GM19238 (cell line): ENCODE results near the gene KCNQ4.
A peak's percentile ranks its signal among the peaks of the same experiment; 100 is the strongest.

Experiments
- DNase-seq: peaks from one replicate; pipeline ENCODE4 v3.0.0; 2011; ENCODE audit warnings: low spot score; ENCODE audit not compliant: insufficient read length

Gene KCNQ4

DNA sequence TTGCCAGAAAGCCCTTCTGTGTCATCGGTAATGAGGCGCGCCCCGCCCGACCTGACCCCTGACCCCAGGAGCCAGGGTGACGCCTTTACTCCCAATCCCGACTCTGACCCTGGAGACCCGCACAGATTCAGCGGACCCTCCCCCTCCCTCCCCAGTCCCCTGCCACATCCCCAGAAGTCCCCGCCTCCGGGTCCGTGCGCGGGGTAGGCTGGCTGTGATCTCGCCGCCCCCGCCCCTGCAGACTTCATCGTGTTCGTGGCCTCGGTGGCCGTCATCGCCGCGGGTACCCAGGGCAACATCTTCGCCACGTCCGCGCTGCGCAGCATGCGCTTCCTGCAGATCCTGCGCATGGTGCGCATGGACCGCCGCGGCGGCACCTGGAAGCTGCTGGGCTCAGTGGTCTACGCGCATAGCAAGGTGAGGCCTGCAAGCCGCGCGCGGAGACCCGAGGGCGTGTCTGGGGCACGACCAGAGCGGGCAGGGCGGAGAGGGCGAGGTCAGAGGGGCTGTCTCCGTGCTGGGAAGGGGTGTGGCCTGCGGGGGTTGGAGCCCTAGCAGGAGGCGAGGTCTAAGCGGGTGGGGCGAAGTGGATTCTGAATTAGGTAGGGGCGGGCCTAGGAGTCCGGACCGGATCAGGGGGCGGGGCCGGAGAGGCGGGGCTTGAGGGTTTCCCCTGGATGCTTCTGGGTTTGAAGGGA lies 34.8 kb downstream of the KCNQ4 start:
- peak; percentile 72 for DNase-seq

DNA sequence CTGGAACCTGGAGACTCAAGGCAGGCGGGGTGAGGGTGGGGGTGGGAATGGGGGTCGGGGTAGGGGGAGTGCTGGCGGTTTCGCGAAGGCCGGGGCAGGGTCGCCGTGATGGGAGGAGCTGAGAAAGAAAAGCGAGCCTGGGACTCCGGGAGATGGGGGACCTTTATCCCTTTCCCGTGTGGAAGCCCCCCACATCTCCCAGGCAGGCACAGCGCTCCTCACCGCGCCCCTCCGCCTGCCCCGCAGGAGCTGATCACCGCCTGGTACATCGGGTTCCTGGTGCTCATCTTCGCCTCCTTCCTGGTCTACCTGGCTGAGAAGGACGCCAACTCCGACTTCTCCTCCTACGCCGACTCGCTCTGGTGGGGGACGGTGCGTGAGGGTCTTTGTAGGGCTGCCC lies 35.5 kb downstream of the KCNQ4 start:
- no peak for DNase-seq

DNA sequence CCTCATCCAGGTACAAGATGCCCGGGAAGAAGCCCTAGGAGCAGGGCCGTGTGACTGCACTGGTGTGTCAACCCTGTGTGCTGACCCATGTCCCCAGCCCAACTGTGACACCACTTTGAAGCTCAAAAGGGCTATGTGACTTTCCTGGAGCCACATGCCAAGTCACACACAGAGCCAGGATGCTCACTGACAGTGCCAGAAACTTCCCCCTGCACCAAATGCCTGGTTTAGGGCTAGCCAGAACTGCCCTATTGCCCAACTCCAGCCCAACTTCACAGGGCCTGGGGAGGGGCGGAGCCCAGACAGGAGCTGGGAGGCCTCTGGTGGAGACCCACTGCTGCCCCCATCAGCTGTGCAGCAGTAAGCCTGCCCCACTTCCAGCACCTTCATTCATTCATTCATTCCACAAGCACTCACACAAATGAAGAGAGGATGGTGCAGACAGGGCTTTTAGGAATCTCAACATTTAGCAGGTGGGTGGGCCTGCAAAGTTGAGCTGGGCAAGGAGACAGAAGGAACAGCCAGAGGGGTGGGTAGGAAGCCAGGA lies 36.7 kb downstream of the KCNQ4 start:
- no peak for DNase-seq

DNA sequence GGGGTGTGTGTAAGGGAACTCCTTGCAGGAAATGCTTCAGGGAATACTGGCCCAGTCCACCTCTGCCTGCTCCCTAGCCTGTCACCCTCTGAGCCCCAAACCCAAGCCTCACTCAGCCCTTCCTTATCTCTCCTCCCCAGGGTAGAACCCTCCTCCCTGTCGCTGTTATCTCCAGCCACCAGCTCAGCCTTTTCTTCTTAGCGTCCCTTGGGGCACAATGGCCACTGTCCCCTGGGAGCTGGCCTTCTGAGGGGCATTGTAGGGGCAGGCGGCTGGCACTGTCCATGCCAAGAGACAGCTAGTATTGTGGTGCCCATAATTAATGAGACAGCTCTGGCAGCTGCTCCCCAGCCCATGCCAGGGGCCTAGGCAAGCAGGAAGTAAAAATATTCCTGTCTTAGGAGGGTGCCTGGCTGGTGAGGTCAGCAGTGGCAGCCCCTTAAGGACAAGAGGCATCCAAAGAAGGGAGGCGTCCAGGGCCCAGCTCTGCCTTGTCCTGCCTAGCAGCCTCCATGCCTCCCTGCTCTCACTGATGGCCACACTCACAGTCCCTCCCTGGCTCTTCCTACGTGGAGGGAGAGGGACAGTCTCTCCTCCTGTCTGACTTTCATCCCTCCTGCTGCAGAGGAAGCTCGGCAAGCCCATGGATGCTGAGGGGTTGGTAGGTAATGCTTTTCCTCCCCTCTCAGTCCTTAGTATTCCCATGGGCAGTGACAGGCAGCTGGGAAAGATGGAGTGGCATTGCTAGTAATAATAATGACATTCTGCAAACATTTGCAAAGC lies 37.5 kb downstream of the KCNQ4 start:
- DNase-seq = no peak

DNA sequence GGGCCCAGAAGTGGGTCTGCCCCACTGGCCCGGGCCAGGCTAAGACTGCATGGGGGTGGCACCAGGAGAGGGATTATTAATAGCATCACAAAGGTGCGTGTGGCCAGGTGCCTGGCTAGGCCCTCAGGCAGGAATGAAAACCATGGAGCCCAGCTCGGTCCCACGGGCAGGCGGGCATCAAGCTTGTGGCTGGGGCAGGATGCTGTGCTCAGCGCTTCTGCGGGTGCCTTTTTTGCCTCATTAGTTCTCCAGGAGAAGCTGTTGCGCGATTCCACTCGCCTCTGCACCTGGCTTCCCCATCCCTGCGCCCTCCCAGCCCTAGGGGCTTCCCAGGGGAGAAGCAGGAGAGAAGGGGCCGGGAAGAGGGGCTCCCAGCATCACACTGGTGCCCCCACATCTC lies 39.3 kb downstream of the KCNQ4 start:
- DNase-seq = no peak

DNA sequence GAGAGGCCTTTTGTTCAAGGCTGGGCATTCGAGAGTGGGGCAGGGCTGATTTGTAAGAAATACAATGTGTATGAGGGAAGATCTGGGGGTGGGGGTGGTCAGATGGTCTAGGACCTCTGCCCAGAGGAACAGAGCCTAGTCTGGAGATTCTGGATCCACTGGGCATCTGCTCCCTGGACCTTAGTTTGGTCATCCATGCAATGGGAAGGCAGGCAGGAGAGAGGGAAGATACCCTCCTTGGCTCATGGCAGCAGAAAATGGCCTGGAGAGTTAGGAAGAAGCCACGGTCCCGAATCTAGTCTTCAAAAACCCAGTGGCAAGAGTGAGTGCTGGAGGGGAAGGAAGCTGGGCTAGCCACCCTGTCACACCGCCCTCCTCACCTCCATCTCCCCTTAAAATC lies 39.8 kb downstream of the KCNQ4 start:
- DNase-seq = no peak

DNA sequence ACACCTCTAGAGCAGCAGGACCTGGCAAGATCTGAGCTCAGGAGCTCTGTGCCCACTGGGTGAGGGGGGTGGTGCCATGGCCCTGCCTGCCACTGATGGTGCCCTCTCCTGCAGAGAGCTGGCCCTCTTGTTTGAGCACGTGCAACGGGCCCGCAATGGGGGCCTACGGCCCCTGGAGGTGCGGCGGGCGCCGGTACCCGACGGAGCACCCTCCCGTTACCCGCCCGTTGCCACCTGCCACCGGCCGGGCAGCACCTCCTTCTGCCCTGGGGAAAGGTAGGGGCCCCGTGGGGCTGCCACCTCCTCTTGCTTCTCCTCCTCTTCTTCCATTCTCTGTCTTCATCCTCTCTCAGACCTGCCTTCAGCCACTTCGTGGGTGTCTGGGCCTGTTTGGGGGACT lies 40.4 kb downstream of the KCNQ4 start:
- DNase-seq = no peak

DNA sequence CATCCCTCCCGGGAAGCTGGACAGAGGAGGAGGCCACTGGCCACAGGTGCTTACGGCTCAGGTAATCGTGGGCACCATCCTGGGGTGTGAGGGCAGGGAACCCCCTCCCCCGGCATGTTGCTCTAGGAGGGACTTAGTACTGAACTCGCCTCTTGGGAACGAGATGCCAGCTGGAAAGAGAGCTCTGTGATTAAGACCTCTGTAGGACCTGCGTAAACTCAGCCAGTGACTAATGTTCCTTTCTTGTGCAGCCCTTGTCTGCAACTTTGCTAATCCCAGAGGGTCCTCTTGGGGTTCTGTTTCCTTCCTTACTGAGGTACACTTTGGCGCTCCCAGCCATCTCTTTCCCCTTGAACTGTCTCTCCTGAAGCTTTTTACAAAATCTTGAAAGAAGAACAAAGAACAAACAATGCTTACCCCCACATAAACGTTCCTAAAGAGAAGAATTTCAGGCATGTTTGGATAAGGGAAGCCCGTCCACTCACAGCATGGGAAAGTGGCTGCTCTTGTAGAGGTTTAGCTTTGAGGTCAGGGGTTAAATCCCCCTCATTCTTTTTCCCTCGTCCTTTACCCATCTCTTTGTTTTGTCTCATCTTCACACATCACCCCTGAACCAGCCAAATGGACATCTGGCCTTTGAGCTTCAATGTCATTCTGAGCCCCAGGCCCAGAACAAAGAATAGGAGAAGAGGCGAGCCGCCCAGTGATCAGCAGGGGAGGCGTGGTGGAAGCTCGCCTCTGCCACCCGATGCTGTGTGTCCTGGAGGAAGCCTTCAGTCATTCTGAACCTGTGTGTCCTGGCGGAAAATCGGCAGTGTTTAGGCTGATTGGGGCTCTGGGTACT lies 41.2 kb downstream of the KCNQ4 start:
- DNase-seq = no peak

DNA sequence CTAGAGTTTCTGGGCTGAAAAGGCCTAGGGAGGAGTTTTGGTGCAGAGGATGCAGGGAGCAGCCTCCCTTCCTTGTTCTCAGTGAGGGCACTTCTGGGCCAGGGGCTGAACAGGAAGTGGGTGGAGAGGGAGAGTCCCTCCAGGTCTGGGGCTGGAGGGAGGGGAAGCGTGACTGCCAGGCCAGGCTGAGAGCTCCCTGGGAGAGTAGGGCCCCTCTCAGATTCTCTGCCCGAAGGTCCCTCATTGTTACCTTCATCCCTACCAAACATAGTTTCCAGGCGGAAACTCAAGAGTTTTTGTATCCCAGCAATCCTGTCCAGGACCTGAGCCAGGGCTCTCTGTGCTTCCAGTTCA lies 41.8 kb downstream of the KCNQ4 start:
- peak; percentile 47 for DNase-seq

DNA sequence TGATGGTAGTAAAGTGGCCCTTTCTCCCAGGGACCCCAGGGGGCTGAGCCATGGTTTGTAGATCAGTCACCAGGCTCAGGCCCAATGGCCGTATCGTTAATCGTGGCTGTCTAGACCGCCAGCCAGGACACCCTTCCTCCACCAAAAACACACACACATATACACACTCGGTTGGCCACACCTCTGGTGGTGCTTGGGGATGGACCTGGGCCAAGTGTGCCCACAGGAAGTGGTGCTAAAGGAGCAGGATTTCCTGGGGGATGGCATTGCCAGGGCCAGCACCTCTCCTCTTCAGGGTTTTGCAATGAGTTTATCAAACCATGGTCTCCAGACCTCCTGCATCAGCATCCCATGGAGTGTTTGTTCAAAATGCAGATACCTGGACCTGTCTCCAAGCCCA lies 42.4 kb downstream of the KCNQ4 start:
- DNase-seq = no peak

DNA sequence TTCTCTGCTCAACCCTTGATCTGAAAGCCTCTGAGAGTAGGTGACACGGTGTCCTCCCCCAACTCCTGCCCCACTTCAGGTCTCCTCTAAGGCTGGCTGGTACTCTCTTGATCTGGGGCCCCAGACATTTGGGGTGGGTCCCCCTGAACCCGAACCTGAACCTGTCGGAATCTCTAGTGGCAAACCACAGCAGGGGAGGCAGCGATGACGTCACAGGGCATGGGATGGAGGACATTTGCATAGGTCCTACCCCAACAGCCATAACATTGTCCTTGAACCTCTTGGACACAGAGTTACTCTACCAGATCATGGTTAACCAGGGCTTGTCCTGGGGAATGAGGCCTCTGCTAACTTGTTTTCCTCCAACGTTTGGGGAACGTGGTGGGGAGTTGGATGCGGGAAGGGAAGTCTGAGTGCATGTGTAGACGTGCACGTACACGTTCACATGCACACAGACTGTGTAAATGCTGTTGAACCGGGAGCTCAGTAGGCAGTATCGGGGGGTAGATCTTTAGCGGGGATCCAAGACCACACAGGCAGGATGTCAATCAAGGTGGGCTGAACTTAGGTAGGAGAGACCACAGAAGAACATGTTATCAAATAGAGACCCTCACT lies 46.2 kb downstream of the KCNQ4 start:
- DNase-seq = no peak

DNA sequence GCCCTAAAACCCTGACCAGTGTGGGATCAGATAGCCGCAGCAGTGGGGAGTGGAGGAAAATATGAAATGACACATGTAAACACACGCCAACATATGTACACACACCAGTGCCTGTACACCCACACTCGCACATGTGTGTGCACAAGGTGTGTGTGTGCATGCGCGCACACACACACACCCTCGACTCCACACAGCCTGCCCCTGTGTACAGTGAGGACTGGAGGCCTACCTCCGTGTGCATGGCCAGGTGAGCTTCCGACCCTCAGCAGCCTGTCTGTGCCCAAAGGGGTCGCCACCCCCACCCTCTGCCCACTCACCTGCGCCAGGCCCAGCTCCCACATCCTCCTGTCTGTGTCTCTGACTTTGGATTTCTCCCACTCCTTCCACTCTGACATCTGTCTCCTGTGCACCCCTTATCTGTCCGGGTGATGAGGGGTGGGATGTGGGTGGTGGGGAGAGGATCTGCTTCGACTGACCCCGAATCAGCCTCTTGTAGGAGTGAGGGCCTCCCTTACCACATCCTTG lies 46.9 kb downstream of the KCNQ4 start:
- no peak for DNase-seq

DNA sequence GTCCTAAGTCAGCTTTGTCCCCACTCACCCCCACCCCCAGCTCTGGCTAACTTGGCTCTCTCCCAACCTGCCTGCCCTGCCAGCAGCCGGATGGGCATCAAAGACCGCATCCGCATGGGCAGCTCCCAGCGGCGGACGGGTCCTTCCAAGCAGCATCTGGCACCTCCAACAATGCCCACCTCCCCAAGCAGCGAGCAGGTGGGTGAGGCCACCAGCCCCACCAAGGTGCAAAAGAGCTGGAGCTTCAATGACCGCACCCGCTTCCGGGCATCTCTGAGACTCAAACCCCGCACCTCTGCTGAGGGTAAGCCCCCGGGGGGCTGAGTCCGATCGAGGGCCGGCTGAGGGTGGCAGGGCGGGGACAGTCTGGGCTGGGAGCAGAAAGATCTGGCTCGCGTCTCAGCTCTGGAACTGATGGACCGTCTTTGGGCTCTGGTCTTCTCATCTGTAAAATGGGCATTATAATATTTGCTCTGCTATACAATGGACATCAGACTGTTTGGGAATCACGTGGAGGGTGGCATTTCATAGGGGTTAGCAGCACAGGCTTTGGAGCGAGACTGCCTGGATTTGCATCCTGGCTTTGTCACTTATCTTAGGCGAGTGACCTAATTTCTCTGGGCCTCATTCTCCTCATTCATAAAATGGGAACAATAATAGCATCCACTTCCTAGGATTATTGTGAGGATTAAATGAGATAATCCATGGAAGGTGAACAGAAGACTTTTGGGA lies 47.6 kb downstream of the KCNQ4 start:
- no peak for DNase-seq

DNA sequence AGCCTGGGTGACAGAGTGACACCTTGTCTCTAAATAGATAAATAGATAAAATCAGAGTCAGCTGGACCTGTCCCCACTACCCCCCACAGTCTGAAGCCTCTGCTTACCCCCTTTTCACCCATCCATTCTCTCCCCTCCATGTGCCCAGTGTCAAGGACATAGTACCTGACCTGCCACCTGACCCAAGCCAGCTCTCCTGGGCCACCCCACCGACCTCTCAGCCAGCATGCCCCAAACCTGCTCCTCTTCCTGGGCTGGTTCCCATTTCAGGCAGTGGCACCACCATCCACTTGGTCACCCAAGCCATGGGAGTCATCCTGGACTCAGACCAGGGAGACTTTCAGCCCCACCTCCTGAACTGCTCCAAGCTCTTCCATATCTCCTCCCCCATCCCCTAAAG lies 50.4 kb downstream of the KCNQ4 start:
- DNase-seq = no peak

DNA sequence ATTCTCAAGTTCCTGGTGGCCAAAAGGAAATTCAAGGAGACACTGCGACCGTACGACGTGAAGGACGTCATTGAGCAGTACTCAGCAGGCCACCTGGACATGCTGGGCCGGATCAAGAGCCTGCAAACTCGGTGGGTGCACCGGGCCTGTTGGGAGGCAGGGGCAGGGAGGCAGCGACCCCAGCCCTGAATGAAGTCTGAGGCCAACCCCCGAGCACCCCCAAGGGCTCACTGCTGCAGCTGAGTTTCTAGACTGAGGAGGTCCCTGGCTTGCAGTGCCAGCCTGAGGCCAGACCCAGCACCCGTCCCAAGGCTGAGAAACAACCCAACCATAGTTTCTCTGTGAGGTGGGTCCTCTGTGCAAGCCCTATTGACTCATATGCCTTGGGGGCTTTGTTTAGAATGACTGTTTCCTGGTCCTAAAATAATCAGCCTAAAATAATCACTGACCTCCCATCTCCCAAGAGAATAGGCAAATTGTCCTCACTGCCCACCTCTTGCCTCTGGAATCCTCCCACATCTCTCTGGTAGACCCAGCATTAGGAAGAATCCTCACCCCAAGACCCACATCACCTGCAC lies 51.5 kb downstream of the KCNQ4 start:
- no peak for DNase-seq

DNA sequence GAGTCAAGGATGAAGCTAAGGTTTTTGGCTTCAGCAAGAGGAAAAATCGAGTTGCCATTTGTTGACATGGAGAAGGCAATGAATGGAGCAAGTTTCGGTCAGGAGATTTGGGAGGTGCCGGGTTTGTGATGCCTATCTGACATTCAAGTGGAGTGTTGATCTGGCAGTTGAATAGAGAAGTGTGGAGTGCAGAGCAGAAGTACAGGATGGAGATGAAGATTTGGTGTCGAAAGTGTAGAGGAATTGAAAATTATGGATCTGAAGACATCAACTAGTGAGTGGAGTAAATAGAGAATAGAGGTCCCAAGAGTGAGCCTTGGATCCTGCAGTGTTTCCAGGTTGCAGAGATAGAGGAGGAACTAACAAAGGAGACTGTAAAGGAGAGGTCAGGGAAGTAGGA lies 52.7 kb downstream of the KCNQ4 start:
- no peak for DNase-seq

DNA sequence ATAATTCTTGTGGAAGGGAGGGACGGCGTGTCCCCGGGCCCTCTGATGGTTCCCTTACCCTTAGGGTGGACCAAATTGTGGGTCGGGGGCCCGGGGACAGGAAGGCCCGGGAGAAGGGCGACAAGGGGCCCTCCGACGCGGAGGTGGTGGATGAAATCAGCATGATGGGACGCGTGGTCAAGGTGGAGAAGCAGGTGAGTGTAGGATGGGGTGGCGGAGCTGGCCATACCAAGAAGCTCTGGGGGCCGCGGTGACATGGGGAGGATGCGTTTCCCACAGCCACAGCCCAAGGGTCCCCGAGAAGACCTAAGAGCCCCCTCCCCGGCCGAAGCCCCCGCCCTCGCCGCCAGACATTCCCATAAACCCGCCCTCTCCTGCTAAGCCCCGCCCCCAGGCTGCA lies 54.0 kb downstream of the KCNQ4 start:
- no peak for DNase-seq

DNA sequence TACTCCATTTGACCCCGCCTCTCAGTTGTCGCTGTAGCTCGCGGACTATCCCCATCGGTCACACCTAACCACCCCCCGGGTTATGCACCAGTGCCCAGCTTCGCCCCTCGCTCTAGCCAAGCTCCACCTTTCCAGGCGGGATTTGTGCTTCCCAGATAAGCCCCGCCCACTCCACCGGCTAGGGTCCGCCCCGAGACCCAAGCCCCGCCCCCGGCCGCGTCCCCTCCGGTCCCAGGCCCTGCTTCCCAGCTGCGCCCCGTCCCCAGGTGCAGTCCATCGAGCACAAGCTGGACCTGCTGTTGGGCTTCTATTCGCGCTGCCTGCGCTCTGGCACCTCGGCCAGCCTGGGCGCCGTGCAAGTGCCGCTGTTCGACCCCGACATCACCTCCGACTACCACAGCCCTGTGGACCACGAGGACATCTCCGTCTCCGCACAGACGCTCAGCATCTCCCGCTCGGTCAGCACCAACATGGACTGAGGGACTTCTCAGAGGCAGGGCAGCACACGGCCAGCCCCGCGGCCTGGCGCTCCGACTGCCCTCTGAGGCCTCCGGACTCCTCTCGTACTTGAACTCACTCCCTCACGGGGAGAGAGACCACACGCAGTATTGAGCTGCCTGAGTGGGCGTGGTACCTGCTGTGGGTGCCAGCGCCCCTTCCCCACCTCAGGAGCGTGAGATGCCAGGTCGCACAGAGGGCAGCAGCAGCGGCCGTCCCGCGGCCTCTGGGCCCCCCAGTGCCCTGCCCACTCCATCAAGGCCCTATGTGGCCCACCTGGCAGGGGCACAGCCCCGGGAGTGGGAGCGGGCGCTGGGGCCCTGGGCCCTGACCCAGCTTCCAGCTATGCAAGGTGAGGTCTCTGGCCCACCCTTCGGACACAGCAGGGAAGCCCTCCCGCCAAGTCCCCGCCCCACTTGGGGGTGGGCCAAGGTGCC lies 54.7 kb downstream of the KCNQ4 start:
- DNase-seq = no peak
